GM18498 (cell line): ENCODE results near the gene BMP2K.

ENCODE experiments used
- ATAC-seq: cut with Tn5 transposase; IDR thresholded peaks from one replicate; pipeline ENCODE4 v1.9.1; 2021; ENCODE audit warnings: mild to moderate bottlenecking, moderate library complexity; ENCODE audit not compliant: unreplicated experiment

Gene BMP2K

DNA sequence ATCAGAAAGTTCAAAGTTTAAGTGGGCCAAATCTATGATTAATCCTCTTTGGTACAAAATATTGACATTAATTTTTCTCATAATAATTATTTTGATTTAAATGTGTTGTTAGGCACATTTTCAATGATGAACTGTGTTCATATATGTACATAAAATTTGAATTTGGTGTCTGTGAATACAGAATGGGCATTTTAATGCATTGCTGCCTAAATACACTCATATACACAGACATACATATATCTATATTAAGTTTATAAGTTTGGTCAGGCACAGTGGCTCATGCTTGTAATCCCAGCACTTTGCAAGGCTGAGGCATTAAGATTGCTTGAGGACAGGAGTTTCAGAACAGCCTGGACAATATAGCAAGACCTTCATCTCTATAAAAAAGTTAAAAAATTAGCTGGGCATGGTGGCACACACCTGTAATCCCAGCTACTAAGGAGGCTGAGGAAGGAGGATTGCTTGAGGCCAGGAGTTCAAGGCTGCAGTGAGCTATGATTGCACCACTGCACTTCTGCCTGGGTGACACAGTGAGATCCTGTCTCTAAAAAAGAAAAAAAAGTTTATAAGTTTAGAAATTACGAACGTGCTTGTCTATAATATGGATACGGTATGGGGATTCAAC is 12.3 kb upstream of the BMP2K start:
- no peak for ATAC-seq

DNA sequence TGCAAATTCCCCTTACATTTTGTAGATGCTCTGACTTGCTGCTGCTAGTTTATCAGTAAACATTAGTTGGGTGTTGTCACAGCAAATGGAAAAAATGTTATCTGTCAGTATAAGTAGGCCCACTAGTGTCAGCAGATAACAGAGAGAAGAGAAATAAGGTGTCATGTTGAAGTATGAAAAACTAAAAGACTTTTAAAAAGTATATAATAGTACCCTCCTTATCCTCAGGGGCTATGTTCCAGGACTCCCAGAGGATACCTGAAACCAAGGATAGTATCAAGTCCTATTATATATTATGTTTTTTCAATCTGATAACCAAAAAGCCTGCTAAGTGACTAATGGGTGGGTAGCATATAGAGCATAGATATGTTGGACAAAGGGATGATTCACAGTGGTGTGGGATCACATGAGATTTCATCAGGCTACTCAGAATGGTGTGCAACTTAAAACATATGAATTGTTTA is 11.6 kb upstream of the BMP2K start:
- ATAC-seq = no peak

DNA sequence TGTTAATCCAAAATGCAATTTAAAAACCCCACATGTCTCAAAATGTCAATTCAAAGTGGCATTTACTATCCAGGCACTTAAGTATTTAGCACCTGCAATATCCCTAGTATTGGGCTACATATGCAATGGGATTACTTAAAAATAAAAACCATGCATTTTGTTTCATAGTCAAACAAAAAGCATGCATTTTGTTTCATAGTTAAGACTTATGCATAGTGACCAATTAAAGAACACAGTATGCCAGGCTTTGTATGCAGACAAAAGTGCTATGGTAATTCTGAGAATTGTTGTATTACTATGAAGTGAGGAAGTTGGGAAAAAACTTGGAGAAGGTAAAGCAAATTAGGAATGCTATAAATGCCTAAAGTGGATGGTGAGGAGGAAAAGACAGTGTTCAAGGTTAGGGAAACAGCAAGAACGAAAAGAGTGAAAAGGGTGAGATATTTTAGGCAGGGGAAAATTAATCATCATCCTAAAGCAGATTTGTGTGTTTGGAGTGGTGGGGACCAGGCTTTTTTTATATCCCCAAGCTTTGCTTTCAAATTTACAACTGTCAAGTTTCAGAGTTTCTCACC is 10.6 kb upstream of the BMP2K start:
- ATAC-seq = no peak

DNA sequence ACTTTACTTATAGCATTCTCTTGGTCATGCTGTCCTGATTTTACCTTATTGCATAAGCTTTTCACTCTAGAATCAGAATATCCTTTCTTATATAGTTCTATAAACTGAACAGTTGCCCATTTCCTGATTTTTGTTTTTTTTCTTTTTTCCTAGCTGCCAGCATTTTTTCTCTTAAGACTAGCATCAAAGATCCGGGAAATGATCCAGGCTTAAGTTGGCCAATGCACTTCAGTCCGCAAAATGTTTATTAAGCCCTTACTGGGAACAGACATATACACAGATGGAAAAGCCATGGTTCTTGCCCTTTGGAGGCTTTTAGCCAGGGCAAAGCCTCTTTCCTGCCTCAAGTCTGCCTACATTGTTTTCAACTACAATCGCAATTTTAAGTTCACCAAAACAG is 10.1 kb upstream of the BMP2K start:
- ATAC-seq = no peak

DNA sequence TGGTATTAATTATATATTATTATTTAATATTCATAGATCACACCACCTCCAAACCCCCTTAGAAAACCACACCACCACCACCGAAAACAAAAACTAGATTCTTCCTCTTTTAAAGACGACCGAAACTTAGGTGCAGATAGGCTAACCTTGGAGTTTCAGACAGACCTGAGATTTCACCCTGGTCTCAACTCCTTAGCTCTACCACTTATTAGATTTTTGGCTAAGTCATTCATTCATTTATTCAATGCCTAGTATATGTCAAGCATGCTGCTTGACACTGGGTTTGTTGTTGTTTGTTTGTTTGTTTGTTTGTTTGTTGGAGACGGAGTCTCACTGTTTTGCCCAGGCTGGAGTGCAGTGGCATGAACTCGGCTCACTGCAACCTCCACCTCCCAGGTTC is 9.5 kb upstream of the BMP2K start:
- peak; percentile 88 for ATAC-seq

DNA sequence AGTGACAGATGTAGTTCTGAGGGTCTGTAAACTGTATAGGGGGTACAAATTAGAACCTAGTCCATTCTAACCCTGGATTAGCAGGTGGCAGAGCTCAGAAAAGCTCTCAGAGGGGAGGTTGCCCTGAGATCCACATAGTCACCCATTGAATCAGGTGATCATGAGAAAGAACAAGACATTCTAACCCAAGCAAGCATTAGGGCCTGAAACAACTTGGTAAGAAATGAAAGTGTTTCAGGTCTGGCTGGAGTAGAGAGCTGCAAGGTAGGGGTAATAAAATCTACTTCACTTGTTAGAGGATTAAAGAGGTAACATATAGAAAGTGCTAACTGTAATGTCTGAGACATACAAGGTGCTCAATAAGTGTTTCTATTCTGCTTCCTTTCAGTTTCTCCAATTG is 8.8 kb upstream of the BMP2K start:
- peak; percentile 79 for ATAC-seq

DNA sequence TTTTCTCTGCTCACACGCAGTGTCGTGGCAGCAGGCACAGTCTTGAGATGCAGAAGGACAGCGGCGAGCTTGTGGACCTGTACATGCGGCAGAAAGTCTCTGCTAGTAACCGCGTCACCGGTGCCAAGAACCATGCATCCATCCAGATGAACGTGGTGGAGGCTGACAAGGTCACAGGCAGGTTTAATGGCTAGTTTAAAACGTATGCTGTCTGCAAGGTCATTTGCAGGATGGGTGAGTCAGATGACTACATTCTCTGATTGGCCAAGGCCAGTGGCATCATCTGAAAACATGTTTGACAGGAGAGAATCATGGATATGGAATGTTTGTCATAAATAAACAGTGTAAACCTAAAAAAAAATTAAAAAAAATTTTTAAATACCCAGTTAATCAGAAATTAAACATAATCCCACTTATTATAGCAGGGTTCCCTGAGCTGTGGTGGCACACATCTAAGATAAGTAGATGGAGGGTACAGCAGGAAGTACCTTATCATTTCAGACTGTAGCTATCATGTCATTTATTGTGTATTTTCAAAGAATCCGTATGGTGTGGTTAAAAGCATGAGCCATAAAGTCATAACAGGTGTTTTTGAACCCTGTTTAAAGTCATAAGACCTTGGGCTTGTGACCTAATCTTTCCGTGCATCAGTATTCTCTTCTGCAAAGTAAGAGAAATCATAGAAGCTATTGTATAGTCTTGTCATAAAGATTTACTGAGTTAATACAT is 7.5 kb upstream of the BMP2K start:
- no peak for ATAC-seq

DNA sequence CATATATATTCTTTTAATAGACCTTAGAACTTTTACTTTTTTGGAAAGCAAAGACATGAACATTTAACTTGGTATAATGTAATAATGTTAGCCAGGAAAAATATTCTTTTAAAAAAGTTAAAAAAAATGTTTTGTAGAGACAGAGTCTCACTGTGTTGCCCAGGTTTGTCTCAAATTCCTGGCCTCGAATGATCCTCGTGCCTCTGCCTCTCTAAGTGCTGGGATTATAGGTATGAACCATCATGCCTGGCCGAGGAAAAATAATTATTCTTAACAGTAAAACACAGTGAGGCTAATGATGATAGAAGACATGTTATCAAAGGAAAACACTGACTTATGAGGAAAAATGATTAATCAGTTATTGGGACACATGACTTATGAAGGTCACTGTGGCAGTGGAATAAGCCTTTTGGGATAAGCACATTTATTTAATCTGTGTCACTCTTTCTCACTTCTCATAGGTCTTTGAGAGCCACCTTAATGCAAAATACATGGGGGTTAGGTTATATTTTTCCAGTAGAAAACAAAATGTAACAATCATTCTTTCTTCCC is 6.0 kb upstream of the BMP2K start:
- ATAC-seq = no peak

DNA sequence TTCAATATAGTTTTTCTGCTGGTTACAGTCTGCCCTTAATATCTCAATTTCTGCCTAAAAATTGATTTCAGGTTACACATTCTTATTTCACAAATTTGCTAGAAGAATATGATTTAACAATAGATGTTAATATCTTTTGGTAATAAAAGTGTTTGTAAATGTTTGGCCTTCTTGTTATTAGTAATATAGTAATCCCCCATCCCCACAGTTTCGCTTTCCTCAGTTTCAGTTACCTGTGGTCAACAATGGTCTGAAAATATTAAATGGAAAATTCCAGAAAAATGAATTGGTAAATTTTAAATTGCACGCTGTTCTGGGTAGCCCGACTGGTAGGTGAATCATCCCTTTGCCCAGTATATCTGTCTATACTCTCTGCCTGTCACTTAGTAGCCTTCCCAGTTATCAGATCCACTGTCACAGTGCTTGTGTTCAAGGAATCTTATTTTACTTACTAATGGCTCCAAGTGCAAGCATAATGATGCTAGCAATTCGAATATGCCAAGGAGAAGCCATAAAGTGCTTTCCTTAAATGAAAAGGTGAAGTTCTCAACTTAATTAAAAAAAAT is 3.5 kb upstream of the BMP2K start:
- no peak for ATAC-seq

DNA sequence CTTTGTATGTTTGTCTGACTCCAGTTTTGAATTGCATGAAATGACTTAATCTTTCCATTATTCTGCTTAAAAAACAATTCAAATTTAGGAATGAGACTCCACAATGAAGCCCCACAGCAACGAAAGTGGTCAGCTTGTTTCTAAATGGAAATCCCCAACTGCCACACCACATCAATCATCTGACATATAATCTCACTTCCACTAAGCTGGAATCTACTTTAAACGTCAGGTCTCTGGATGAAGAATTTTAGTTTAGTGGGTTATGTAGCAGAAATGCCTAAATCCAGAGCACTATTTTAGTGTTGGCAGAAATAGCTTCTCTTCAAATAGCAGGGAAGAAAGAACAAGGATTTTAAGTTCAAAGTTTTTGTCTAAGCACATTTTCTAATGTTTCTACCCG is 1.7 kb upstream of the BMP2K start:
- no peak for ATAC-seq

DNA sequence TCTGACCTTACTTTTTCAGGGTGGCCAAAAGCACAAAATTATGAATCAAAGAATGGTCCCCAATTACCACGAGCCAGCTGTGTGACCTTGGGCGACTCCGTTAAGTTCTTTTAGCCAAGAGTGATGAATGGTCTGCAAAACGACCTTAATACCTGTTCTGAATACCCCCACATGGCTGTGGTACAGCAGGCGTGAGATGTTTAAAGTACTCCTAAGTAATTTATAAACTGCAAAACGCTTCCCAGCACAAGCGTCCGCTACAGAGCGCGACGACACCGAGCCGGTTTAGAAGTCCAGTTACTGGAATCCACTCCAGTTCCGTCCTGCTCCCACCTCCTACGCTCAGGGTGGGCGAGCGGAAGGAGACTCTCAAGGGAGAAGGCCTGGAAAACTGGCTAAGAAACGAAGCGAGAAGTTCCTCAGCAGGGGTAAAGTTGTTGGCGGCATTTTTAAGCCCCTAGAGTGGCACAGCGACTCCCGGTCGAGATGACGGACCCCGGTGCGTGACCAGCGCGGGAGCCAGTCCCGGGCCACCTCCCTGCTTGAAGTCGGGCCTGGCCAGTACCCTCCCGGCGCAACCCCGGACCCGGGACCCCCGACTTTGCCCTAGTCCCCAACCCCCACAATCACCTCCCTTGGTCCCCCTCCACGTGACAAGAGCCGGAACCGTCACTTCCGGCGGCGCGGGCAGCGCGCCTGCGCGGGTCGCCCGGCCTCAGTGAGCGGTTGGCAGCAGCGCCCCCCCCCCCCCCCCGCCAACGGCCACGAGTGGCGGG is 659 bp upstream of the BMP2K start:
- ATAC-seq = peak; percentile 63

DNA sequence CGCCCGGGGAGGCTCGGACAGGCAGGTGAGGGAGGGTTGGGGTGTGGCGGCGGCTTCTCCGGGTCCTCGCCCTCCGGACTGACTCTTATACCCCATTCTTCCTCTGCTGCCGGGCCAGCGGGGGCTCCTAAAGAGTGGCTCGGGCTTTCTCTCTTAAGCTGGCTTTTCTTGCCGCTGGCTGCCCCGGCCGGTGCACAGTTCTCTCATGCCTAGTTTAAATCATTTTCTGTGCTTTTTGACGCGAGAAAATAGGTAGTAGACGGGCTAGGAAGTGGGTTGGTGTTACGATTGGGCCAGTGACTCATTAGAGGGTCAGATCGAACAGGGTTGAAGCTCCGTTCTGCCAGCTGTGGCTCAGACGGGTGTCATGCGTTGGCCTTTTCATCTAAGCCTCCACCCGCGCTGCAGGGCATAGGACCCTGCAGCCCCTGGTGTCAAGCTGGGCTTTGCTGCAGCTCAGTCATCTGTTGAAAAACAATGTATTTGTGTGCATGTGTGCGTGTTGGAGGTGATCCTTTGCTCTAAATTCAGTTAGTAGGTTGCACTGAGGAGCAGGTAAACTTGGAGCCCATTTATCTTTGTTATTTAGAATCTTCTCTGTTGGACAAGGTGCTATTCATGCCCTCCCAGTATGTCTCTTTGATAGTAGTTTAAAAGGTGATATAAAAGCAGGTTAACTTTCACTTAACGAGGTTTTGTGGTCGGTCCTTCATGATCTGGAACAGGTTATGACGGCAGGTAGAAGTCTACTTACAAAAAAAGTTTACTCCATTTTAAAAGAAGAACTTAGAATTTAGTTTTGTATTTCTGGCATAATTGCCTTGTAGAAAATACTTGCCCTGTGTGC is 802 bp downstream of the BMP2K start:
- peak; percentile 38 for ATAC-seq

DNA sequence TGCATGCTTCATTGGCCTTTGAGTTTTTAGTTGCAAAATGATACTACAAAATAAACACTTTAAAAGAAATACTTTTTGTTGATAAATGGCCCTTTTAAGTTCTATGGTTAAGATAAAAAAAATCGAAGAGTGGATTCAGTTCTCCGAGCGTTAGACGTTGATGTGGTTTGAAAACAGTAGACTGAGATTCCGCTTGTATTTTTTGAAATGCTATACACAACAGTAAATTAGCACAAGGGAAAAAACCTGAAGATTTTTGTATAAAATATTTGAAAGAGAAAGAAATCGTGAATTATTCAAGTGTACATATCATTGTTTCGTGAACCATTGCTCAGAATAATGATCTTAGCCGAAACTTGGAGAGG is 1.4 kb downstream of the BMP2K start:
- no peak for ATAC-seq

DNA sequence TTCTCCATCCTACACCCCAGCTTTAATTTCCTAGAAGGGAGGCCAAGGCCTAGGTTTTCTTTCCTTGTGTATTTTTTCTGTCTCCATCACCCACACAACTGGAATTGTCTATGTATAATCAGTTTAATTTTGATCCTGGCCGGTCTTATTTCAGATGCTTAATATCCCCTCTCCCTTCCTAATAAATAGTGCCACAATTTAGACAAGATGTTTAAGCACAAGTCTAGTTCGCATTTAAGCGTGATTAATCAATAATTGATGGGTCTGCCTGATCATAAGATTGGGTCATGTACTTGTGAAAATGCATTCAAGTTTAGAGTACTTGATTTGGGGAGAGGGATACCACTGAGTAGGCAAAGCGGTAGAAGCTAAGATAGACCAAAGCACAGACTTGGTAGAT is 2.4 kb downstream of the BMP2K start:
- ATAC-seq = no peak

DNA sequence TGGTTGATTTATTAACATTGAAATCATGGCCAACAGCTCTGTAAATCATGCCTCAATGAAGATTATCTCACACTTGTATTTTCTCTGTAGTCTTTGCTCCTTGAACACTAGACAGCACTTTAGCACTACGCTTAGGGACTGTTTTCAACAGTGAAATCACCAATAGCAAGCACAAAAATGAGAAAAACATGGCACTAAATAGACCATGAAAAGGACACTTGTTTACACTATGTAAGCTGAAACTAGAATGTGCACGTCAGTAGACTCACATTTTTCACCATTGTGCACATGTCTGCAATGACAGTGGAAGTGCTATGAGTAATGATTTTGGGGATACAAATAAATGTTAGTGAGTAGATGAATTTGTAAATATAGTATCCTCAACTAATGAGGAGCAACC is 3.1 kb downstream of the BMP2K start:
- no peak for ATAC-seq

DNA sequence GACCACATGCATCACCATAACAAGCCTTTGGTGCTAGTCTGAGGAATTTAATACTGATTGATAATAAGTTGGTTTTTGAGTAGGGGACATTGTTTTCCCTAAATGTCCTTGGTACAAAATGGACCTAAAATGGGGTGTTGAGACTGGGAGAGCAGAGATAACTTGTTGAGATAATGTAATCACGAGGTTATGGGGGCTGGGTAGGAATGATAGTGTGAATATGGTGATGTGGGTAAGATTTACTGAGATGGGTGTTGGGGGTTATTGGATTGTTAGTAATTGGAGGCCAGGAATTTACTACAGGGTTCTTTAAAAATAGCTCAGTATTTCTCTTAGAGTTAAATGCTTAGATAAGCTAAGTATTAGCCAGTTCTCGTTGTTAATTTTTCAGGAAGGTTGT is 3.9 kb downstream of the BMP2K start:
- no peak for ATAC-seq

DNA sequence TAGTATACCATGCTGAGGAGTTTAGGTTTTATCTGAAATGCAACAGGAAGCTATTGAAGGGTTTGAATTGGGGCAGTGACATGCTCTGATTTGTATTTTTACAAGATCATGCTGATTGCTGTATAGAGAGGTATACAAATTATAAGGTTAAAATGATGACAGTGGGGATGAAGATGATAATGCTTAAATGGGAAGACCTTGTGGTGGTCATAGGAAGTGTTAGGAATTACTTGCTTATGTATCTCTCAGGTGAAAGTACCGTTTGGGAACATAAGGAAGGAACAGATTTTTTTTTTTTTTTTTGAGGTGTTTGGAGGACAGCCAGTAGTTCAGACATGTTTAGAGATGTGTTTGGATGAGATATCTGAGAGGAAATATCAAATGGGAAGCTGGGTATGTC is 5.0 kb downstream of the BMP2K start:
- ATAC-seq = no peak

DNA sequence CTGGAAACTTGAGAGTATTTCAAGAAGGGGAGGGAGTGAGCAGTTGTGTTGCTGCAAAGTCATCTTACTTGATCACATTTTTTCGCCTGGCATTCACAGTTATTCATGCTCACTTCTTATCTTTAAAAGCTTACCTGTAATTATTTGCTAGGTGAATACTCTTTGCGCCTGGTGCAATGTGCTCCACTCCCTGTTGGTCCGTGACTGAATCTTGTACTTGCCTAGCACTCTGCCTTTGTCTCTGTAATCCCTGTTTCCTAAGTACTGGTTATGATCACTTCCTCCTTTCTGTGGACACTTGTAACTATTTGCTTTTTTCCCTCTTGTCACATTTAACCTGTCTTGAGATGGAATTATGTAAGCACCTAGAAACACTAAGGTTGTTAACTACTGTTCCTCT is 5.8 kb downstream of the BMP2K start:
- ATAC-seq = no peak

DNA sequence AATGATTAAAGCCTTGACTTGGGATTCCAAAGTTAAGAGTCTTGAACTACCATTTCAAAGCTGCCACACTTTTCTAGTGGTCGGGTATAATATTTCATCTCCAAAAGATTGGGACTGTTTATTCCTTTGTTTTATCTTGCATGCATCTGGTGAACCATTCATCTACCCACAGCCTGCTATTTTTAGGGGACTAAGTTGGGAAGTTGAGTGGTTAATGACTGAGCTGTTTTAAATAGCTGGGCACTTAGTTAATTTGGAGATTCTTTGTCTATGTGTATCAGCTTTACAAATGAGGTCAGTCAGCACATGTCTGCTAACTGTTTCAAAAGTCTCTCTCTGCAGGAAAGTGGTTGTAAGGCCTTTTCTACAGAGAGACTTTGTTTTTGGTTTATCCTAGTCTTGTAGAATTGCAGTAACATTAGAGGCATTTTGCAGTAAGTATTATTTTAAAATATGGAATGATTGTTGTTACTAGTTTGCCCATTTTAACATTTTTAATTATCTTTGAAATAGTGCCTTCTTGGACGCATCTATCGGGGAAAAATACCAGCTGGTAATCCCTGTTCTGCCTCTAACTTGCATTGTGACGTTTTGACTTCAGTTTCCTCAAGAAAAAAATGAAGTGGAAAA is 8.2 kb downstream of the BMP2K start:
- no peak for ATAC-seq
